ENCODE measurements around the gene HOXD10.

HOXD10 gene

DNA sequence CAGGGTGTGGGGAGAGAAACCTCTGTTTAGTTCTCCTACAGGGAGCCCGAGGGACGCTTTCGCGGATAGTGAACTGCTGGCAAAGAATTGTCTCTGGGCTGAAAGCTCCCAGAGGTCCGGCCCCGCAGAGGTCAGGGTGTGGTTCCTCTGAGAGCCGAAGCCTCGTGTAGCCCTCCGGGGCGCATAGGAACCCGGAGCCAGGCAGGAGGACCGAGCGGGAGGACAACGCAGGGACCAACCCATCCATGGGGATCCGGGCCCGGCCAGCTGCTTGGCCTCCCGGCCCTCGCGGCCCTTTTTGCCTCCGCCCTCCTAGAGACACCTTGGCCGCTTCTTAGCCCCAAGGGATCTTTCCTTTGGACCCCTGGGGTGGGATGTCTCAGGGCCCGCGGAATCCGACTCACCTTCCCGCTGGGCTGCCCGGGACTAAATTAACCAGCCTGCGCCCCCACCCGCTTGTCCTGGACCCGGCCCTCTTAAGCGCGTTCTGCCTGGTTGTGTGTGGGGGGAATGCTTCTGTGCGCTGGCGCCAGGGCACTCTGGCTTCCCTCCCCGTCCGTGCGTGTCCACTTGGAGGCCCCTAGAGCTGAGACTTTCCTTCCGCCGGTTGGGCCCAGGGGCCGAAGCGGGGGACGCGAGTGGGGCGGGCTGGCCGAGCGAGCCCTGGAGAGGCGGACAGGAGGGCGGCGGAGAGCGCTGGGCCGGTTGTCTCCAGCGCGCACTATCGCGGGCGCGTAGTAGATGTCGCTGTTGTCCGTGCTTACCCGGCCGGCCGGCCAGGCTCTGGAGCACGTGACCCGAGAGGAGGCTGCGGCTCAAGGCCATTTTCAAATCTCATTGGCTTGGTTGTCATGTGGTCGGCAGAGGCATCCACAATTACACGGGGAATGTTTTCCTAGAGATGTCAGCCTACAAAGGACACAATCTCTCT, at the start of gene HOXD10:
Gene HOXD10 (plus strand): TSS at position 896 of the 931 bp plus-strand sequence. CDS start 56 bp downstream, outside the sequence.
- no peak for DNase-seq (ENCODE audit: low read depth)

- no peak for DNase-seq (ENCODE audit: low read depth)
Observed at GRCh38 chr2:176067589-176068418, 48.8 kb upstream of the HOXD10 start.

DNA sequence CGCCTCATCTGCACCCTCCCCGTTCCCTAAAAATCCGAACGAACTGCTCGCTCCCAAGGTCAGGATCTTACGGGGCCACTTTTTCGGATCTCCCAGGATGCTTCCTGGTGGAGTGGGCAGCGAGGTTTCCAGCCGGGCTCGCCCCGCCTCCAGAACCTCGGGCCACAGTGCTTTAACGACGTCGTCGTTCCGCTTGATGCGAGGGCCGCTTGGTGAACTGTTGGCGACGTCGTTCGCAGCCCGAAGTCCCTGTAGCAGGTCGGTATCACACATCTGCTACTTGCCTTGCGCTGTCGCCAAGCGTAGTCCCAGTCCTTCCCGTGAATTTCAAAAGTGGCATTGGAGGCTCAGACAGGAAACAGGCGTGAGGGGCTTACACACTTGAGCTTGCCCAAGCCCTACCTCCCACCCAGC, 48.2 kb upstream of the HOXD10 start:
- DNase-seq (ENCODE audit: low read depth), result no peak

- no peak for DNase-seq (ENCODE audit: low read depth)
Observed at GRCh38 chr2:176071330-176072291, 45.0 kb upstream of the HOXD10 start.

GRCh38 chr2:176072292-176072669, 44.3 kb upstream of the HOXD10 start:
- no peak for DNase-seq (ENCODE audit: low read depth)

DNA sequence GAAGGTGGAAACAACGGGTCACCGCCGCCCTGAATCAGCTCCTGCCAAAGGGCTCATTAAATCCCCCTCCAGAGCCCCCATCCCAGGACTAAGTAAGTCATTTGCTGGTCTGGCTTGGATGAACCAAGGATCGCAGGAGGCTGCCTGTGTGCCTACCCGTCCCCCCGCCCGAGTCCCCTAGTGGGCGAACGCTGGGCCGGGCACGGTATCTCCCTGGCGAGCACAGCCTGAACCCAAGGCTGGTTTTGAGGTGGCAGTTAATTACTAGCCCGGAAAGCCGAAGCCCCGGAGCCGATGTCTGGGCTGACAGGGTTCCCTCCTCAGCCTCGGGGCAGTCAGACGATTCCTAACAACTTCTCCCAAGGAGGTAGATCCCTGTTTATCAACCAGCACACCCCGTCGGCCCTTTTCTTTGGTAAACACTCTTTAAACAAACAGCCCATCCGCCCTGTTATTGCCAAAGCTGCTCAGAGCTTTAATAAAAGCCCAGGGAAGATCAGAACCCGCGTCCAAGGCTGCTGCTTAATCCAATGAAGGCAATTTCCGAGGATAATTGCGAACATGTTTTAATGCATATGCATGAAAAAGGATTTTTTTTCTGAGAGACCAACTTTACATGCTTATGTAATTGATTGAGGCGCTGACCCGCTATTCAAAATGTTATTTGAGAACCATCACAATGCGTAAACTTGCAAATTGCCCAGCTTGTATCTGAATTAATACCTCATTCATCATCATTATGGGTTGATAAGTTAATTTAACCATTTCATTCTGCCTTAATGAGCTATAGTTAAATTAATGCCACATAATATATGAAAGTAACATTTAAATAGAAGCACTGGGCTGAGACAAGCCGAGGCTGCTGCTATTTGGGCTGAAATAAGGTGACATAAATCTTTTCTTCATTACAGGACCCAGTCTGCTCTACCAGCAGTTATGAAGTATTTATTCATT, 43.4 kb upstream of the HOXD10 start:
- no peak for DNase-seq (ENCODE audit: low read depth)

DNA sequence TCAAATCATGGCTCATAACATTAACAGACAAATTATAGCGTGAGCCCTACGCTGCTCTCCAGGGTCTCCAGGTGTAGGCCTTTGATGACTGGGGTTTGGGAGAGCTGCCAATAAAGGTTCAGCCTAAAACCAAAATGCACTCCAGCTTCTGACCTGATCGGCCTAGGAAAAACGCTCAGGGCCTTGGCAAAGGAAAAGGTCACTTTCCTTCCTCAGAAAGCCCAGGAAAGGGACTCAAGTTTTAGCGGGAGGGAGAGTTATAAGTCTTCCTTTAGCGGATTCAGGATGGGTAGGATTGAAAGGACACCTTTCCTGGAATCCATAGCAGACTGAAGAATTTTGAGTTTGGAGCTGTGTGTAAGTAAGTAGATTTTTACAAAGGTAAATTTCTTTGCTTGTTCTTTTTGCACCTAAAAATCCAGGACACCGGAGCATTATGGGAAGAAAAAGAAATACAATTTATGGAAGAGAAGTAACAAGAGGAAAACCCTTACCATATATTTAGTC, 41.6 kb upstream of the HOXD10 start:
- no peak for DNase-seq (ENCODE audit: low read depth)

GRCh38 chr2:176075481-176075880, 41.1 kb upstream of the HOXD10 start:
- no peak for DNase-seq (ENCODE audit: low read depth)

DNA sequence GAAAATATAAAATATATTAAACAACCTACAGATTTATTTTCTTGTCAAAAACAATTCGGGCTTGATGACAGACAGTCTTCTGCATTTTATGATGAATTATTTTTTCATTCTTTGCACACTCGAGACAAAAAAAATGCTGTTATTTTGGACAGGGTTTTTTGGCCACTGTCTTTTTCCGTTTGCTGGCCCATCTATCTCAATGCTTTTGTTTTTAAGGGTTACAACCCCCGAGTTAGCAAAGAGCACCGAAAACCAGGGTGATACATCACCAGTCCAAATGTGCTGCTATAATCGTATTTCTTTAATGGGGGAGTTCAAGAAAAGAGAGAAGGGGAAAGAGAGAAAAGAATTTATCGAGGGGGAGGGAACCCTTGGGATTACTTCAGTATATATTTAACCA, 40.5 kb upstream of the HOXD10 start:
- no peak for DNase-seq (ENCODE audit: low read depth)

GRCh38 chr2:176076796-176077195, 39.8 kb upstream of the HOXD10 start:
- no peak for DNase-seq (ENCODE audit: low read depth)

DNA sequence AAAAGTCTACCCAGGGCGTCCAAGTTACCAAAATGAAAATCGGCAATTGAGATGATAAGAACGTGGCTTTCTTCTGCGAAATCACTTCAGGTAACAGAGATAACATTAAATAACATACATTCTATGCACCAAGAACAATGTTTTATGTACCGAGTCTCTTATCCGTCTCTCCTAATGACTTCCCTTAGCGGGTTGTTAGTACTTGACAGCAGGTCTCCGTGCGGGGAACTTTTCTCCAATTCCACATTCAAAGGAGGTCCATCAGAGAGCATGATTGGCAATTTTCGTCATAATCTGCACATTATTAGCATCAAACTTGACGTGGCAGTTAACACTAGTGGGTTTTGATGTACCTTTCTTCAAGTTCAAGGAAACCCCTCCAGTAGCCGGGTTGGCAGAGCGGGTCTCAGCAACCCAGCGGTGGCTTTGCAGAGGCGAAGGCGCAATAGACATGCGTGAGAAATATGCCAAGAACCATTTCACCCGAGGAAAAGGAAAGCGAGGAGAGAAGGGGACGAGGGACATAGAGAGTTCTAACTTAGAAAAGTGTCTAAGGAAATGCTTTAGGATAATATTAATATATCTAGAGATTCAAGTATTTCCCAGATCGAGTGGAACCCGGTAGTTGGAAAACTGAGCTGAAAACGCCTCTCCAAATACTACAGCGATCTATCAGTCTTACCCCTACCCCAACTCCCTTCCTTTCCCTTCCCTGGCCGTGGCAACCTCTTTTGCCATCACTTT, 37.9 kb upstream of the HOXD10 start:
- no peak for DNase-seq (ENCODE audit: low read depth)

DNA sequence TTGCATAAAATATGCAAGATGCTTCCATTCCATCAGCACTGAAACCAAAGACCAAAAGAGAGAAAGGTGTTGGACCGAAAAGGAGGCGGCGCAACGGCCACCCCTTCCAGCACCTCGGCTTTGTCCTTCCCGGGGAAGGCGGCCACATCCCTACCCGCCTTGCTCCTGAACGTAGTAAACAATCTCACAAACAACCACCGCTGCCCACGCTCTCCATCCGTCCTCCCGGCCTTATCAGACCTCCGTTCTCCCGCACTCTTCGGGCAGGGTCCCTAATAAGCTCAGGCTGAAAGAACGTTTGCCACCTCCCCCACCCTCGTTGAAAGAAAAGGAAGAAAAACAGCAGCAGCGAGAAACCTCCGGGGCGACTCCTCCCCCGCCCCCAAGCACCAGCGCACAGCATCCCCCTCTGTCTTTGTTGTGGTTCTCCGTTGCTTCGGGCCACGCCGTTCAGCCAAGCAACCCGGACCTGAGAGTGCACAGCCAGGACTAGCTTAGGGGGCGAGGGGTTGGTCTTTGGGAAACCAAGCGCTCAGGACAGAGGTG, 37.2 kb upstream of the HOXD10 start:
- no peak for DNase-seq (ENCODE audit: low read depth)

GRCh38 chr2:176079831-176080539, 36.6 kb upstream of the HOXD10 start:
- no peak for DNase-seq (ENCODE audit: low read depth)

GRCh38 chr2:176080540-176081375, 35.8 kb upstream of the HOXD10 start:
- DNase-seq (ENCODE audit: low read depth), result no peak

DNA sequence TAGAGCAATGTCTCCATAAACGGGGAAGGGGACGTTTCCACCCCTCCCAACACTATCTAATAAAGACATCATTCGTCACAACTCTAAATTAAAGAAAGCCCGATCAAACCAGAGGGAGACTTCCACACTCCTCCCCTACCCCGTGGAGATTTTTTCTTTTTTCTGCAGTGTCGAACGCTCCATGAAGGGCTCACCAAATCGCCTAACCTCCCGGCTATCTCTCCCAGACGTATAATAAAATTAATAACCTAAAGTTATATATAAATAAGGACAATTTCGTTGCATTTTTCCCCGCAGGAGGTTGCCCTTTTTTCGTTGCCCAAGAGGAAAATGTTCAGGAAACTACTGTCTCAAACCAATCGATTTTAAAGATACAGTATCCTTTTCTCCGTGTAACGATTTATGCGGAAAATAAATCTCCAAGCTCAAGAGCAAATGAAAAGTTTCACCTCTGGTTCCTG, 35.2 kb upstream of the HOXD10 start:
- DNase-seq (ENCODE audit: low read depth), result no peak

DNA sequence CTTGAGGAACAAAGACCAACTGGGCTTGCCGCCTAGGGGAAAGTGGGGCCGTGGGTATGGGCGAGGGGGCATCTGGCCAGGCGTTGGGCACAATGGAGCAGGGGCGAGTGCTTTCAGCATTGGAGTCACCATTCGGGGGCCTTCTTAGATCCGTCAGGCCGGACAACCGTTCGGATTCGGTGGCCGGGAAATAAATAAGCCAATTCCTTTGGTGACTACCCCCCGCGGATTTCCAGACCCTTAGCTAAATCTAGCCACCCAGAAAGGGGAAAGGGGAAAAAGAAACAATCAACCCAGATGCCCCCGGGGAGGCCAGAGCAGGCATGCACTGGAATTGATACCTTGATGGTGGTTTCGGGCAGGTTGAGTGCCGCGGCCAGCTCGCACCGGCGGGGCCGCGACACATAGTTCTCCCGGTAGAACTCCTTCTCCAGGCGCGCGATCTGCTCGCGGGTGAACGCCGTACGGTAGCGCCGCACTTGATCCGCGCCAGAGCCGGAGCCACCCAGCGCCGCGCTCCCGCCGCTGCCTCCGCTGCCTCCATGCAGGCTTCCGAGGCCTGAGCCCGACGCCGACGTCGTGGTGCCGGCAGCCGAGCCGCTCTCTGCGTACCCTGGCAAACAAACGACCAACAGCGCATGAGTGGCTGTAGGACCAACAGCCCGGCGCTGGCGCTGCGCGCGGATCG, 34.6 kb upstream of the HOXD10 start:
- DNase-seq (ENCODE audit: low read depth), result no peak

DNA sequence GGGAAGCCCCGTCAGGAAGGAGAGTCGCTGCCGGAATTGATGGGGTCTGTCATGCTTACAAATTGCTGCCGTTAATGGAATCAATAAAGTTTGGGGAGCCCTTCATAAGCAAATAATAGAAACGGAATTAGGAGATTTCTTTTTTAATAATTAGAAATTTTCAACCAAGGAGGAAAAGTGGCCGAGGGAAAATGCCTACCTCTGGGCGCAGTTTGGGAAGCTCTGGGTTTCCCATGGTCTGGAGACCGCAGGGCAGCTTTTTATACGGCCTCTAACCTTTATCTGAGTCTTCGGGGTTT, 34.1 kb upstream of the HOXD10 start:
- DNase-seq (ENCODE audit: low read depth), result no peak
